ENCODE measurements around the gene JTB.

JTB gene

DNA sequence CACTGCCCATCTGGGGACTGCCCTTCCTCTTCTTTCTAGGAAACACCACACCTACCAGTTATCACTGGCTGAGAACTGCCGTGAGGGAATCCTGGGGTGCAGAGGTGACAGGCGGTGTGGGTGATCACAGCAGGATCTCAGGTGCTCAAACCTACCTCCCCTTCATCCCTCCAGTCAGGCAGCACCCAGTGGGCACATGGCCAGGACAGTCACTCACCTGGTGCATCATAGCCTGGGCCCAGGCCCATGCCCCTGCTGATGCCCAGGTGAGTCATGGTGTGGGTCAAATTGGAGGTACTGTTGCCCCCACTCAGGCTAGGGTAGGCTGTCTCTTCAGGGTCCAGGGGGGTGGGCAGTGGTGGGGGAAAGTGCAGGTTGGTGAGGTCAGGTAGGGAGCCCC, 25.7 kb downstream of the JTB start:
- TF ChIP-seq CSDC2 (CRISPR knock-in tag; IDR thresholded peaks at IDR 0.05), result no peak
- TF ChIP-seq ZNF70 (CRISPR knock-in tag; IDR thresholded peaks at IDR 0.05), result no peak
- no peak for TF ChIP-seq ISL1 (CRISPR knock-in tag; IDR thresholded peaks at IDR 0.05)
- TF ChIP-seq ZNF565 (CRISPR knock-in tag; conservative IDR thresholded peaks at IDR 0.05; ENCODE audit: low read depth), result no peak
- TF ChIP-seq PPARA (CRISPR knock-in tag; IDR thresholded peaks at IDR 0.05; ENCODE audit: borderline replicate concordance), result no peak
- no peak for TF ChIP-seq OSR1 (CRISPR knock-in tag; IDR thresholded peaks at IDR 0.05)
- no peak for TF ChIP-seq ZFP3 (CRISPR knock-in tag; IDR thresholded peaks at IDR 0.05)
- no peak for TF ChIP-seq TOX (CRISPR knock-in tag; IDR thresholded peaks at IDR 0.05; ENCODE audit: borderline replicate concordance)
- TF ChIP-seq, protein P1, sequence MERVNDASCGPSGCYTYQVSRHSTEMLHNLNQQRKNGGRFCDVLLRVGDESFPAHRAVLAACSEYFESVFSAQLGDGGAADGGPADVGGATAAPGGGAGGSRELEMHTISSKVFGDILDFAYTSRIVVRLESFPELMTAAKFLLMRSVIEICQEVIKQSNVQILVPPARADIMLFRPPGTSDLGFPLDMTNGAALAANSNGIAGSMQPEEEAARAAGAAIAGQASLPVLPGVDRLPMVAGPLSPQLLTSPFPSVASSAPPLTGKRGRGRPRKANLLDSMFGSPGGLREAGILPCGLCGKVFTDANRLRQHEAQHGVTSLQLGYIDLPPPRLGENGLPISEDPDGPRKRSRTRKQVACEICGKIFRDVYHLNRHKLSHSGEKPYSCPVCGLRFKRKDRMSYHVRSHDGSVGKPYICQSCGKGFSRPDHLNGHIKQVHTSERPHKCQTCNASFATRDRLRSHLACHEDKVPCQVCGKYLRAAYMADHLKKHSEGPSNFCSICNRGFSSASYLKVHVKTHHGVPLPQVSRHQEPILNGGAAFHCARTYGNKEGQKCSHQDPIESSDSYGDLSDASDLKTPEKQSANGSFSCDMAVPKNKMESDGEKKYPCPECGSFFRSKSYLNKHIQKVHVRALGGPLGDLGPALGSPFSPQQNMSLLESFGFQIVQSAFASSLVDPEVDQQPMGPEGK (CRISPR knock-in tag; IDR thresholded peaks at IDR 0.05; ENCODE audit: borderline replicate concordance), result no peak
- TF ChIP-seq ESRRG (CRISPR knock-in tag; IDR thresholded peaks at IDR 0.05), result no peak
- TF ChIP-seq TCF4 (CRISPR knock-in tag; IDR thresholded peaks at IDR 0.05; ENCODE audit: borderline replicate concordance), result no peak
- TF ChIP-seq BACH2 (CRISPR knock-in tag; IDR thresholded peaks at IDR 0.05; ENCODE audit: borderline replicate concordance), result no peak
- TF ChIP-seq, protein P2, sequence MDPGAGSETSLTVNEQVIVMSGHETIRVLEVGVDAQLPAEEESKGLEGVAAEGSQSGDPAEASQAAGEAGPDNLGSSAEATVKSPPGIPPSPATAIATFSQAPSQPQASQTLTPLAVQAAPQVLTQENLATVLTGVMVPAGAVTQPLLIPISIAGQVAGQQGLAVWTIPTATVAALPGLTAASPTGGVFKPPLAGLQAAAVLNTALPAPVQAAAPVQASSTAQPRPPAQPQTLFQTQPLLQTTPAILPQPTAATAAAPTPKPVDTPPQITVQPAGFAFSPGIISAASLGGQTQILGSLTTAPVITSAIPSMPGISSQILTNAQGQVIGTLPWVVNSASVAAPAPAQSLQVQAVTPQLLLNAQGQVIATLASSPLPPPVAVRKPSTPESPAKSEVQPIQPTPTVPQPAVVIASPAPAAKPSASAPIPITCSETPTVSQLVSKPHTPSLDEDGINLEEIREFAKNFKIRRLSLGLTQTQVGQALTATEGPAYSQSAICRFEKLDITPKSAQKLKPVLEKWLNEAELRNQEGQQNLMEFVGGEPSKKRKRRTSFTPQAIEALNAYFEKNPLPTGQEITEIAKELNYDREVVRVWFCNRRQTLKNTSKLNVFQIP (CRISPR knock-in tag; IDR thresholded peaks at IDR 0.05; ENCODE audit: borderline replicate concordance, low read depth), result no peak
- TF ChIP-seq, protein P3, sequence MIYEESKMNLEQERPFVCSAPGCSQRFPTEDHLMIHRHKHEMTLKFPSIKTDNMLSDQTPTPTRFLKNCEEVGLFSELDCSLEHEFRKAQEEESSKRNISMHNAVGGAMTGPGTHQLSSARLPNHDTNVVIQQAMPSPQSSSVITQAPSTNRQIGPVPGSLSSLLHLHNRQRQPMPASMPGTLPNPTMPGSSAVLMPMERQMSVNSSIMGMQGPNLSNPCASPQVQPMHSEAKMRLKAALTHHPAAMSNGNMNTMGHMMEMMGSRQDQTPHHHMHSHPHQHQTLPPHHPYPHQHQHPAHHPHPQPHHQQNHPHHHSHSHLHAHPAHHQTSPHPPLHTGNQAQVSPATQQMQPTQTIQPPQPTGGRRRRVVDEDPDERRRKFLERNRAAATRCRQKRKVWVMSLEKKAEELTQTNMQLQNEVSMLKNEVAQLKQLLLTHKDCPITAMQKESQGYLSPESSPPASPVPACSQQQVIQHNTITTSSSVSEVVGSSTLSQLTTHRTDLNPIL (CRISPR knock-in tag; IDR thresholded peaks at IDR 0.05; ENCODE audit: low read depth), result no peak
- TF ChIP-seq, protein P4, sequence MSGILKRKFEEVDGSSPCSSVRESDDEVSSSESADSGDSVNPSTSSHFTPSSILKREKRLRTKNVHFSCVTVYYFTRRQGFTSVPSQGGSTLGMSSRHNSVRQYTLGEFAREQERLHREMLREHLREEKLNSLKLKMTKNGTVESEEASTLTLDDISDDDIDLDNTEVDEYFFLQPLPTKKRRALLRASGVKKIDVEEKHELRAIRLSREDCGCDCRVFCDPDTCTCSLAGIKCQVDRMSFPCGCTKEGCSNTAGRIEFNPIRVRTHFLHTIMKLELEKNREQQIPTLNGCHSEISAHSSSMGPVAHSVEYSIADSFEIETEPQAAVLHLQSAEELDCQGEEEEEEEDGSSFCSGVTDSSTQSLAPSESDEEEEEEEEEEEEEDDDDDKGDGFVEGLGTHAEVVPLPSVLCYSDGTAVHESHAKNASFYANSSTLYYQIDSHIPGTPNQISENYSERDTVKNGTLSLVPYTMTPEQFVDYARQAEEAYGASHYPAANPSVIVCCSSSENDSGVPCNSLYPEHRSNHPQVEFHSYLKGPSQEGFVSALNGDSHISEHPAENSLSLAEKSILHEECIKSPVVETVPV (CRISPR knock-in tag; IDR thresholded peaks at IDR 0.05), result no peak
- TF ChIP-seq, protein P5, sequence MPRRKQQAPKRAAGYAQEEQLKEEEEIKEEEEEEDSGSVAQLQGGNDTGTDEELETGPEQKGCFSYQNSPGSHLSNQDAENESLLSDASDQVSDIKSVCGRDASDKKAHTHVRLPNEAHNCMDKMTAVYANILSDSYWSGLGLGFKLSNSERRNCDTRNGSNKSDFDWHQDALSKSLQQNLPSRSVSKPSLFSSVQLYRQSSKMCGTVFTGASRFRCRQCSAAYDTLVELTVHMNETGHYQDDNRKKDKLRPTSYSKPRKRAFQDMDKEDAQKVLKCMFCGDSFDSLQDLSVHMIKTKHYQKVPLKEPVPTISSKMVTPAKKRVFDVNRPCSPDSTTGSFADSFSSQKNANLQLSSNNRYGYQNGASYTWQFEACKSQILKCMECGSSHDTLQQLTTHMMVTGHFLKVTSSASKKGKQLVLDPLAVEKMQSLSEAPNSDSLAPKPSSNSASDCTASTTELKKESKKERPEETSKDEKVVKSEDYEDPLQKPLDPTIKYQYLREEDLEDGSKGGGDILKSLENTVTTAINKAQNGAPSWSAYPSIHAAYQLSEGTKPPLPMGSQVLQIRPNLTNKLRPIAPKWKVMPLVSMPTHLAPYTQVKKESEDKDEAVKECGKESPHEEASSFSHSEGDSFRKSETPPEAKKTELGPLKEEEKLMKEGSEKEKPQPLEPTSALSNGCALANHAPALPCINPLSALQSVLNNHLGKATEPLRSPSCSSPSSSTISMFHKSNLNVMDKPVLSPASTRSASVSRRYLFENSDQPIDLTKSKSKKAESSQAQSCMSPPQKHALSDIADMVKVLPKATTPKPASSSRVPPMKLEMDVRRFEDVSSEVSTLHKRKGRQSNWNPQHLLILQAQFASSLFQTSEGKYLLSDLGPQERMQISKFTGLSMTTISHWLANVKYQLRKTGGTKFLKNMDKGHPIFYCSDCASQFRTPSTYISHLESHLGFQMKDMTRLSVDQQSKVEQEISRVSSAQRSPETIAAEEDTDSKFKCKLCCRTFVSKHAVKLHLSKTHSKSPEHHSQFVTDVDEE (CRISPR knock-in tag; IDR thresholded peaks at IDR 0.05), result no peak
- no peak for TF ChIP-seq RARB (CRISPR knock-in tag; IDR thresholded peaks at IDR 0.05)
- TF ChIP-seq ZFP30 (CRISPR knock-in tag; IDR thresholded peaks at IDR 0.05), result no peak
- TF ChIP-seq GLIS3 (CRISPR knock-in tag; IDR thresholded peaks at IDR 0.05), result no peak
- TF ChIP-seq ARNTL (CRISPR knock-in tag; IDR thresholded peaks at IDR 0.05; ENCODE audit: borderline replicate concordance, low read depth), result no peak

DNA sequence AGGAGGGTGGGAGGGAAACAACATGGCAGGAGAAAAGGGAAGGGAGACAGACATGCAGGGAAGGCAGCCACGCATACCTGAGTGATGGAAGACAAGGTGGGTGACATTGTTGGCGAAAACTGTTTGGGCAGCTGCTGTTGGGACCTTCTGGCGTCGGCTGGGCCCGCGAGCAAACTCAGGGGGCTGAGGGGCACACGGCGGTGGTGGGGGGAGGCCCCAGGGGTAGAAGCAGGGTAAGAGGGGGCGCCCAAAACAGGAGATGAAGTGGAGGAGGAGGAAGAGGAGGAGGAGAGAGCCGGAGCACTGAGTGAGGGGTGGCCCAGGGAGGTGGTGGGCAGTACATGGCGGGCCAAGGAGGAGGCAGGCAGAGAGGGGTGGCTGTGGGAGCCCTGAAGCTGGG, 26.3 kb downstream of the JTB start:
- TF ChIP-seq TOX (CRISPR knock-in tag; IDR thresholded peaks at IDR 0.05; ENCODE audit: borderline replicate concordance), result no peak
- TF ChIP-seq CSDC2 (CRISPR knock-in tag; IDR thresholded peaks at IDR 0.05), result no peak
- TF ChIP-seq, protein P1 (CRISPR knock-in tag; IDR thresholded peaks at IDR 0.05; ENCODE audit: borderline replicate concordance), result no peak
- TF ChIP-seq RARB (CRISPR knock-in tag; IDR thresholded peaks at IDR 0.05), result no peak
- TF ChIP-seq ZNF70 (CRISPR knock-in tag; IDR thresholded peaks at IDR 0.05), result no peak
- TF ChIP-seq ZNF565 (CRISPR knock-in tag; conservative IDR thresholded peaks at IDR 0.05; ENCODE audit: low read depth), result no peak
- TF ChIP-seq, protein P4 (CRISPR knock-in tag; IDR thresholded peaks at IDR 0.05), result no peak
- TF ChIP-seq SNAI2 (CRISPR knock-in tag; IDR thresholded peaks at IDR 0.05), result no peak
- TF ChIP-seq ARNTL (CRISPR knock-in tag; IDR thresholded peaks at IDR 0.05; ENCODE audit: borderline replicate concordance, low read depth), result no peak
- TF ChIP-seq PPARA (CRISPR knock-in tag; IDR thresholded peaks at IDR 0.05; ENCODE audit: borderline replicate concordance), result no peak
- TF ChIP-seq ZC3H10 (CRISPR knock-in tag; IDR thresholded peaks at IDR 0.05), result no peak
- TF ChIP-seq TCF4 (CRISPR knock-in tag; IDR thresholded peaks at IDR 0.05; ENCODE audit: borderline replicate concordance), result no peak
- no peak for TF ChIP-seq ISL1 (CRISPR knock-in tag; IDR thresholded peaks at IDR 0.05)
- TF ChIP-seq, protein P5 (CRISPR knock-in tag; IDR thresholded peaks at IDR 0.05), result no peak
- no peak for TF ChIP-seq BACH2 (CRISPR knock-in tag; IDR thresholded peaks at IDR 0.05; ENCODE audit: borderline replicate concordance)
- no peak for TF ChIP-seq OSR1 (CRISPR knock-in tag; IDR thresholded peaks at IDR 0.05)
- no peak for ATAC-seq

More for the DNA sequence above, 25.7 kb downstream of the JTB start:
- ATAC-seq, result no peak

Data from SK-N-SH treated with all-trans-retinoic acid at 6 μM for 48 hours (cell line).